Measurements from ENCODE around the gene ADD1. TPM values are rescaled to one million over a fixed set of nuclear protein-coding genes. Genes with fewer than 3 reads are reported as not detected.

ADD1 gene
- total and polyA plus RNA-seq, 2 of the 13 experiments (the other 11 are each of a cell fraction or from before 2014, with no cell fraction given), result 73.9 to 122 TPM

DNA sequence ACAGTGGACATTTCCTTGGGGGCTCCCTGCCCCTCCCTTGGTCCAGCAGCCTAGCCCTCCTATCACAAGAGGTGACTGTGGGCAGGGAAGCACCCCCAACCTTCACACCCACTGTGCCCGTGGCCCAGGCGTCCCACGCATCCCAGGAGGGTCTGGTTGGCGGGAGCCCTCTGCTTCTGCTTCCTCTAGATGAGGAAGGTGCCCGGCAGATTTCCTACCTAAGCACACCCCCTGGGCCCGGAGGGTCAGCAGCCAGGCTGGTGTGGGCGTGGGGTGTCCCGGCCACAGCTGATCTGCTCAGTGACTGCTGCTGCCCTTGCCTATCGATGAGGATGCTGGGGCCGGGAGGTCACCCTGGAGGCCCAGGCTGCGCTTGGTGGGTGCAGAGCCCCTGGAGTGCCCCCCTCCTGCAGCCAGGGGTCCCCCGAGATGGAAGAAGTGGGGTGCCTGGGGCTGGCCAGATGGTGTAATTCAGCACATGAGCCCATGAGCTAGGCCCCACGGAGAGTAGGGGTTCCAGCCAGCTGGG is 38.6 kb upstream of the ADD1 start (continued):
- TF ChIP-seq, protein P1, sequence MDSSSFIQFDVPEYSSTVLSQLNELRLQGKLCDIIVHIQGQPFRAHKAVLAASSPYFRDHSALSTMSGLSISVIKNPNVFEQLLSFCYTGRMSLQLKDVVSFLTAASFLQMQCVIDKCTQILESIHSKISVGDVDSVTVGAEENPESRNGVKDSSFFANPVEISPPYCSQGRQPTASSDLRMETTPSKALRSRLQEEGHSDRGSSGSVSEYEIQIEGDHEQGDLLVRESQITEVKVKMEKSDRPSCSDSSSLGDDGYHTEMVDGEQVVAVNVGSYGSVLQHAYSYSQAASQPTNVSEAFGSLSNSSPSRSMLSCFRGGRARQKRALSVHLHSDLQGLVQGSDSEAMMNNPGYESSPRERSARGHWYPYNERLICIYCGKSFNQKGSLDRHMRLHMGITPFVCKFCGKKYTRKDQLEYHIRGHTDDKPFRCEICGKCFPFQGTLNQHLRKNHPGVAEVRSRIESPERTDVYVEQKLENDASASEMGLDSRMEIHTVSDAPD (CRISPR knock-in tag; IDR thresholded peaks at IDR 0.05), result no peak
- TF ChIP-seq, protein P2, sequence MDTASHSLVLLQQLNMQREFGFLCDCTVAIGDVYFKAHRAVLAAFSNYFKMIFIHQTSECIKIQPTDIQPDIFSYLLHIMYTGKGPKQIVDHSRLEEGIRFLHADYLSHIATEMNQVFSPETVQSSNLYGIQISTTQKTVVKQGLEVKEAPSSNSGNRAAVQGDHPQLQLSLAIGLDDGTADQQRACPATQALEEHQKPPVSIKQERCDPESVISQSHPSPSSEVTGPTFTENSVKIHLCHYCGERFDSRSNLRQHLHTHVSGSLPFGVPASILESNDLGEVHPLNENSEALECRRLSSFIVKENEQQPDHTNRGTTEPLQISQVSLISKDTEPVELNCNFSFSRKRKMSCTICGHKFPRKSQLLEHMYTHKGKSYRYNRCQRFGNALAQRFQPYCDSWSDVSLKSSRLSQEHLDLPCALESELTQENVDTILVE (CRISPR knock-in tag; IDR thresholded peaks at IDR 0.05), result no peak
- TF ChIP-seq, protein P3, sequence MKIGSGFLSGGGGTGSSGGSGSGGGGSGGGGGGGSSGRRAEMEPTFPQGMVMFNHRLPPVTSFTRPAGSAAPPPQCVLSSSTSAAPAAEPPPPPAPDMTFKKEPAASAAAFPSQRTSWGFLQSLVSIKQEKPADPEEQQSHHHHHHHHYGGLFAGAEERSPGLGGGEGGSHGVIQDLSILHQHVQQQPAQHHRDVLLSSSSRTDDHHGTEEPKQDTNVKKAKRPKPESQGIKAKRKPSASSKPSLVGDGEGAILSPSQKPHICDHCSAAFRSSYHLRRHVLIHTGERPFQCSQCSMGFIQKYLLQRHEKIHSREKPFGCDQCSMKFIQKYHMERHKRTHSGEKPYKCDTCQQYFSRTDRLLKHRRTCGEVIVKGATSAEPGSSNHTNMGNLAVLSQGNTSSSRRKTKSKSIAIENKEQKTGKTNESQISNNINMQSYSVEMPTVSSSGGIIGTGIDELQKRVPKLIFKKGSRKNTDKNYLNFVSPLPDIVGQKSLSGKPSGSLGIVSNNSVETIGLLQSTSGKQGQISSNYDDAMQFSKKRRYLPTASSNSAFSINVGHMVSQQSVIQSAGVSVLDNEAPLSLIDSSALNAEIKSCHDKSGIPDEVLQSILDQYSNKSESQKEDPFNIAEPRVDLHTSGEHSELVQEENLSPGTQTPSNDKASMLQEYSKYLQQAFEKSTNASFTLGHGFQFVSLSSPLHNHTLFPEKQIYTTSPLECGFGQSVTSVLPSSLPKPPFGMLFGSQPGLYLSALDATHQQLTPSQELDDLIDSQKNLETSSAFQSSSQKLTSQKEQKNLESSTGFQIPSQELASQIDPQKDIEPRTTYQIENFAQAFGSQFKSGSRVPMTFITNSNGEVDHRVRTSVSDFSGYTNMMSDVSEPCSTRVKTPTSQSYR (CRISPR knock-in tag; IDR thresholded peaks at IDR 0.05; ENCODE audit: borderline replicate concordance), result no peak
- TF ChIP-seq POLR2AphosphoS2 (IDR thresholded peaks at IDR 0.05; ENCODE audit: low read depth, low read length), result no peak

DNA sequence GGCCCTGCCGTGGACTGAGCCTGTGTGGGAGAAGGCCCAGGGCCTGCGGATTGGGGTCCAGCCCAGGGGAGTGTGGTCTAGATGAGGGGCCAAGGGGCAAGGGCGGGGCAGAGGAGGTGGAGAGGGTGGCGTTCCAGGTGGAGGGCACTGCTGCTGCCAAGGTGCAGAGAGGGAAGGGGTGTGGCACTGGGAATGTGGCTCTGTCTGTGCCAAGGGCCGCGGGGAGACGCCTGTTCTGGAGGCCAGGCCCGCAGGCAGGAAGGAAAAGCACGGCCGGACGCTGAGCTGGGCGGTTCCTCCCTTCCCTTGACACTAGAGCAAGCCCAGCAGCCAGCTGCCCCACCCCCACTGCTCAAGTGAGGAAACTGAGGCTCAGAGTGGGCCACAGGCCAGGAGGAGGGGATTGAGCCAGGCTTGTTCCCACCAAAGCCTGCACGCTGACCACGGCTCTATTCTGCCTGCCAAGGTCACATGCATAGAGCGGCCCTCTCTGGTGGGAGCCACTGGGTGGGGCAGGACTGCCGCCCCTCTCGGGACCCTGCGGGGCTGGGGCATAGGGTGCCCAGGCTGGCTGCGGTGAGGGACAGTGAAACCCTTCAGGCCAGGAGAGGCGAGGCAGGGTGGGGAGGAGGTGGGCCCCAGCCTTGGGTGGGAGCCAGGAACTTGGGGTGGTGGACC is 37.8 kb upstream of the ADD1 start:
- Histone ChIP-seq H4K20me1 (ENCODE audit: insufficient read depth, low read length) (peaks cover 9% of the 10 kb centered on the region; the same call in 1 of the 2 replicates), H3K79me2 (ENCODE audit: insufficient read depth, low read length) (peaks cover 30% of the 10 kb centered on the region), H3K9me3 (ENCODE audit: low read length) (no peaks in the 10 kb centered on the region), H3K4me1 (ENCODE audit: insufficient read depth, low read length) (peaks cover 25% of the 10 kb centered on the region), H3K36me3 (replicated peaks in 1 of 2; ENCODE audit: control insufficient read depth in 1 of 2, insufficient read depth in 2 of 2, low read length in 2 of 2) (peaks cover 3 to 9% of the 10 kb centered on the region in 2 experiments; a peak in 2 of 5 replicates), H2AFZ (ENCODE audit: low read length) (no peak overlapping the region), H3K4me3 (replicated peaks in 1 of 3; ENCODE audit: insufficient read depth in 1 of 3, low read depth in 2 of 3, low read length in 3 of 3) (no peak overlapping the region), H3K27me3 (ENCODE audit: control insufficient read depth in 1 of 2, insufficient read depth in 2 of 2, low read length in 2 of 2) (no peaks in the 10 kb centered on the region), H3K9ac (ENCODE audit: insufficient read depth, low read depth, low read length) (no peak overlapping the region), H3K27ac (ENCODE audit: extremely low read length, insufficient read depth, low read length) (no peak overlapping the region), H3K4me2 (ENCODE audit: low read depth, low read length) (no peak overlapping the region)
- ATAC-seq (no peak), FAIRE-seq (no peak), DNase-seq (ENCODE audit: low spot score) (no peak)
- intact Hi-C loops (cut with micrococcal nuclease; ENCODE audit: unreplicated experiment), result no loop called here
- in situ Hi-C loops (cut with HindIII; ENCODE audit: extremely low pct_ligation_motif_present, low pct_unique_long_range_greater_than_20kb), result no loop called here
- POLR2A ChIA-PET, result no interaction called here
- BruUV-seq (replicated peaks), result no TSS peak
- 96% methylated on average over 18 of the region's 20 CpGs for WGBS (ENCODE audit: low lambda C conversion rate)
- CTCF ChIA-PET (ENCODE audit: low intra/inter-chr PET ratio, low total read pairs), result no interaction called here
- TF ChIP-seq ZNF746 (CRISPR knock-in tag; IDR thresholded peaks at IDR 0.05), result no peak
- TF ChIP-seq HHEX (CRISPR knock-in tag; IDR thresholded peaks at IDR 0.05), result no peak
- TF ChIP-seq, protein P4, sequence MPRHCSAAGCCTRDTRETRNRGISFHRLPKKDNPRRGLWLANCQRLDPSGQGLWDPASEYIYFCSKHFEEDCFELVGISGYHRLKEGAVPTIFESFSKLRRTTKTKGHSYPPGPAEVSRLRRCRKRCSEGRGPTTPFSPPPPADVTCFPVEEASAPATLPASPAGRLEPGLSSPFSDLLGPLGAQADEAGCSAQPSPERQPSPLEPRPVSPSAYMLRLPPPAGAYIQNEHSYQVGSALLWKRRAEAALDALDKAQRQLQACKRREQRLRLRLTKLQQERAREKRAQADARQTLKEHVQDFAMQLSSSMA (CRISPR knock-in tag; IDR thresholded peaks at IDR 0.05), result no peak
- no peak for TF ChIP-seq DPF2 (CRISPR knock-in tag; IDR thresholded peaks at IDR 0.05; ENCODE audit: borderline replicate concordance, low read depth)
- no peak for TF ChIP-seq SPEN (CRISPR knock-in tag; IDR thresholded peaks at IDR 0.05; ENCODE audit: low read depth)
- TF ChIP-seq, protein P5, sequence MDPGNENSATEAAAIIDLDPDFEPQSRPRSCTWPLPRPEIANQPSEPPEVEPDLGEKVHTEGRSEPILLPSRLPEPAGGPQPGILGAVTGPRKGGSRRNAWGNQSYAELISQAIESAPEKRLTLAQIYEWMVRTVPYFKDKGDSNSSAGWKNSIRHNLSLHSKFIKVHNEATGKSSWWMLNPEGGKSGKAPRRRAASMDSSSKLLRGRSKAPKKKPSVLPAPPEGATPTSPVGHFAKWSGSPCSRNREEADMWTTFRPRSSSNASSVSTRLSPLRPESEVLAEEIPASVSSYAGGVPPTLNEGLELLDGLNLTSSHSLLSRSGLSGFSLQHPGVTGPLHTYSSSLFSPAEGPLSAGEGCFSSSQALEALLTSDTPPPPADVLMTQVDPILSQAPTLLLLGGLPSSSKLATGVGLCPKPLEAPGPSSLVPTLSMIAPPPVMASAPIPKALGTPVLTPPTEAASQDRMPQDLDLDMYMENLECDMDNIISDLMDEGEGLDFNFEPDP (CRISPR knock-in tag; conservative IDR thresholded peaks at IDR 0.05), result no peak
